PC-3 (cell line): ENCODE data around the gene AGAP1.

Source experiments
- CTCF ChIP-seq: fragments of 300-600 bp; sonication (generic); conservative IDR thresholded peaks from 2 replicates; pipeline ENCODE4 v1.5.1; 2017; ENCODE audit warnings: antibody characterized with exemption, low read depth, mild to moderate bottlenecking, low read length
- EZH2 ChIP-seq: fragments of 300-600 bp; sonication (generic); IDR thresholded peaks from one replicate; pipeline ENCODE4 v1.6.1; 2017; ENCODE audit warnings: antibody characterized with exemption, mild to moderate bottlenecking, low read length; ENCODE audit not compliant: unreplicated experiment
- EZH2phosphoT487 ChIP-seq: fragments of 300-600 bp; sonication (generic); IDR thresholded peaks from 2 replicates; pipeline ENCODE4 v1.6.1; 2018; ENCODE audit warnings: mild to moderate bottlenecking, antibody characterized with exemption, low read length, borderline replicate concordance

GRCh38 chr2:236180831-236181453, 687.1 kb downstream of the AGAP1 start:
- TF ChIP-seq CTCF (peak; percentile 87), EZH2phosphoT487 (no peak), EZH2 (no peak)
